NCI-H446 treated with DMSO at 0.1 percent for 48 hours (cell line): ENCODE data around the gene HPCAL4.

Source experiments
- DNase-seq: peaks from one replicate; lab custom pipeline; 2025; lab: John Stamatoyannopoulos, UW

Gene HPCAL4

GRCh38 chr1:39676948-39677548, 14.2 kb downstream of the HPCAL4 start:
- DNase-seq: no peak

- DNase-seq: peak; percentile 59
These were observed 16.0 kb downstream of the HPCAL4 start for GRCh38 chr1:39675220-39675619.

GRCh38 chr1:39673215-39673614, 18.0 kb downstream of the HPCAL4 start:
- DNase-seq: no peak

GRCh38 chr1:39672551-39672947, 18.7 kb downstream of the HPCAL4 start:
- DNase-seq: no peak

GRCh38 chr1:39671793-39672550, 19.3 kb downstream of the HPCAL4 start, which contains the start of gene NT5C1A:
Gene NT5C1A, minus strand, starts transcription at chr1:39672107. Its CDS starts 69 bp downstream, at chr1:39672038.
- DNase-seq: no peak

- DNase-seq: no peak
These were observed 19.8 kb downstream of the HPCAL4 start for GRCh38 chr1:39671433-39671792.

- no peak for DNase-seq
These were observed 20.5 kb downstream of the HPCAL4 start for GRCh38 chr1:39670689-39671088.

GRCh38 chr1:39668894-39669293, 22.3 kb downstream of the HPCAL4 start:
- DNase-seq: no peak

- DNase-seq: no peak
These were observed 23.1 kb downstream of the HPCAL4 start for GRCh38 chr1:39668111-39668510.

GRCh38 chr1:39666772-39667171, 24.5 kb downstream of the HPCAL4 start:
- DNase-seq: no peak

- DNase-seq: no peak
These were observed 27.7 kb downstream of the HPCAL4 start for GRCh38 chr1:39663559-39663958.

- DNase-seq: no peak
These were observed 28.4 kb downstream of the HPCAL4 start for GRCh38 chr1:39662861-39663260.

GRCh38 chr1:39659538-39659937, 31.7 kb downstream of the HPCAL4 start:
- DNase-seq: no peak

GRCh38 chr1:39659110-39659509, 32.1 kb downstream of the HPCAL4 start:
- no peak for DNase-seq

- peak; percentile 23 for DNase-seq
These were observed 33.2 kb downstream of the HPCAL4 start for GRCh38 chr1:39657923-39658485.

- DNase-seq: peak; percentile 37
These were observed 33.8 kb downstream of the HPCAL4 start for GRCh38 chr1:39657402-39657801.

GRCh38 chr1:39656391-39656790, 34.8 kb downstream of the HPCAL4 start:
- no peak for DNase-seq

GRCh38 chr1:39655578-39656268, 35.5 kb downstream of the HPCAL4 start:
- DNase-seq: no peak

GRCh38 chr1:39654291-39654690, 36.9 kb downstream of the HPCAL4 start:
- no peak for DNase-seq

- DNase-seq: peak; percentile 47
These were observed 37.6 kb downstream of the HPCAL4 start for GRCh38 chr1:39653546-39654031.

- no peak for DNase-seq
These were observed 38.7 kb downstream of the HPCAL4 start for GRCh38 chr1:39652554-39652953.

GRCh38 chr1:39652105-39652504, 39.1 kb downstream of the HPCAL4 start:
- DNase-seq: no peak

- no peak for DNase-seq
These were observed 40.8 kb downstream of the HPCAL4 start for GRCh38 chr1:39650431-39650830.
